NB4 (cell line): ENCODE measurements around the gene SPATA7.

Experiments used
- MYC ChIP-seq: IDR thresholded peaks from 2 replicates; pipeline ENCODE4 v1.6.1; 2011; ENCODE audit warnings: low read depth, low read length
- POLR2A ChIP-seq: IDR thresholded peaks from 2 replicates; pipeline ENCODE4 v1.6.1; 2011; ENCODE audit warnings: mild to moderate bottlenecking; ENCODE audit not compliant: insufficient read length; ENCODE audit errors: extremely low read depth
- TF ChIP-seq, protein P1 (sequence below): IDR thresholded peaks from one replicate; pipeline ENCODE4 v1.5.1; 2012; ENCODE audit warnings: low read depth, low read length
- TF ChIP-seq, protein P2 (sequence below): IDR thresholded peaks from 2 replicates; pipeline ENCODE4 v1.6.1; 2011; ENCODE audit warnings: low read depth, low read length

DNA sequence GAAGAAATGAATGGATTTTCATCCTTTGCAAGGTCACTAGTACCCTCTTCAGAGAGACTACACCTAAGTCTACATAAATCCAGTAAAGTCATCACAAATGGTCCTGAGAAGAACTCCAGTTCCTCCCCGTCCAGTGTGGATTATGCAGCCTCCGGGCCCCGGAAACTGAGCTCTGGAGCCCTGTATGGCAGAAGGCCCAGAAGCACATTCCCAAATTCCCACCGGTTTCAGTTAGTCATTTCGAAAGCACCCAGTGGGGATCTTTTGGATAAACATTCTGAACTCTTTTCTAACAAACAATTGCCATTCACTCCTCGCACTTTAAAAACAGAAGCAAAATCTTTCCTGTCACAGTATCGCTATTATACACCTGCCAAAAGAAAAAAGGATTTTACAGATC lies 40.8 kb downstream of the SPATA7 start:
- TF ChIP-seq POLR2A (no peak), MYC (no peak)
- TF ChIP-seq, protein P1, sequence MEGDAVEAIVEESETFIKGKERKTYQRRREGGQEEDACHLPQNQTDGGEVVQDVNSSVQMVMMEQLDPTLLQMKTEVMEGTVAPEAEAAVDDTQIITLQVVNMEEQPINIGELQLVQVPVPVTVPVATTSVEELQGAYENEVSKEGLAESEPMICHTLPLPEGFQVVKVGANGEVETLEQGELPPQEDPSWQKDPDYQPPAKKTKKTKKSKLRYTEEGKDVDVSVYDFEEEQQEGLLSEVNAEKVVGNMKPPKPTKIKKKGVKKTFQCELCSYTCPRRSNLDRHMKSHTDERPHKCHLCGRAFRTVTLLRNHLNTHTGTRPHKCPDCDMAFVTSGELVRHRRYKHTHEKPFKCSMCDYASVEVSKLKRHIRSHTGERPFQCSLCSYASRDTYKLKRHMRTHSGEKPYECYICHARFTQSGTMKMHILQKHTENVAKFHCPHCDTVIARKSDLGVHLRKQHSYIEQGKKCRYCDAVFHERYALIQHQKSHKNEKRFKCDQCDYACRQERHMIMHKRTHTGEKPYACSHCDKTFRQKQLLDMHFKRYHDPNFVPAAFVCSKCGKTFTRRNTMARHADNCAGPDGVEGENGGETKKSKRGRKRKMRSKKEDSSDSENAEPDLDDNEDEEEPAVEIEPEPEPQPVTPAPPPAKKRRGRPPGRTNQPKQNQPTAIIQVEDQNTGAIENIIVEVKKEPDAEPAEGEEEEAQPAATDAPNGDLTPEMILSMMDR = no peak
- TF ChIP-seq, protein P2, sequence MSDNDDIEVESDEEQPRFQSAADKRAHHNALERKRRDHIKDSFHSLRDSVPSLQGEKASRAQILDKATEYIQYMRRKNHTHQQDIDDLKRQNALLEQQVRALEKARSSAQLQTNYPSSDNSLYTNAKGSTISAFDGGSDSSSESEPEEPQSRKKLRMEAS = no peak
